H1 (cell line): Measurements from ENCODE around the gene E2F1. TPM values are rescaled to one million over a fixed set of nuclear protein-coding genes. Genes with fewer than 3 reads are reported as not detected.

Source experiments
- CTCF ChIA-PET: fragments of 300-600 bp; sonication (Branson Sonifier 250); formaldehyde crosslinking; loops from one replicate; lab custom pipeline; 2021; ENCODE audit not compliant: partially characterized antibody; lab: Charles Lee
- POLR2A ChIA-PET: fragments of 300-600 bp; sonication (Branson Sonifier 250); formaldehyde crosslinking; loops from one replicate; lab custom pipeline; 2021; ENCODE audit warnings: inconsistent platforms; ENCODE audit not compliant: partially characterized antibody; lab: Charles Lee
- DNase-seq, 2 experiments: peaks; one replicate each; pipeline versions ENCODE4 v3.0.0 to v3.0.0-alpha.2; 2010 to 2022; ENCODE audit warnings: low spot score in 2 of 2, low read depth in 1 of 2, mixed read lengths in 1 of 2
- FAIRE-seq: peaks from 2 replicates; lab custom pipeline; 2011; peaks lifted over from hg19 to GRCh38; lab: Jason Lieb, UNC
- H2AFZ ChIP-seq: 2 replicates; pipeline ENCODE4 v1.8.1; 2012; ENCODE audit warnings: low read length, inconsistent platforms
- H2AK5ac ChIP-seq: 2 replicates; pipeline ENCODE4 v1.6.1; 2013; ENCODE audit warnings: low read depth, low read length
- H2BK120ac ChIP-seq: replicated peaks from 2 replicates; pipeline ENCODE3; 2013; ENCODE audit warnings: low read depth, low read length, inconsistent platforms
- H2BK12ac ChIP-seq: 2 replicates; pipeline ENCODE4 v1.6.1; 2013; ENCODE audit warnings: low read depth, low read length
- H2BK15ac ChIP-seq: 2 replicates; pipeline ENCODE4 v1.6.1; 2013; ENCODE audit warnings: low read length
- H2BK20ac ChIP-seq: 2 replicates; pipeline ENCODE4 v1.6.1; 2013; ENCODE audit warnings: low read length
- H2BK5ac ChIP-seq: 2 replicates; pipeline ENCODE4 v1.6.1; 2013; ENCODE audit warnings: low read depth, low read length
- H3K14ac ChIP-seq: 2 replicates; pipeline ENCODE4 v1.6.1; 2013; ENCODE audit warnings: inconsistent platforms; ENCODE audit not compliant: insufficient read length
- H3K18ac ChIP-seq: 2 replicates; pipeline ENCODE4 v1.6.1; 2013; ENCODE audit warnings: low read length; ENCODE audit errors: extremely low read depth
- H3K23ac ChIP-seq: 2 replicates; pipeline ENCODE4 v1.6.1; 2013; ENCODE audit warnings: inconsistent platforms; ENCODE audit not compliant: insufficient read length
- H3K23me2 ChIP-seq: 2 replicates; pipeline ENCODE4 v1.6.1; 2013; ENCODE audit warnings: low read depth, low read length
- H3K27ac ChIP-seq: 2 replicates; pipeline ENCODE4 v1.6.1; 2011; ENCODE audit warnings: low read depth, low read length, inconsistent platforms
- H3K27me3 ChIP-seq, 4 experiments: replicated peaks in 1 of 4; 1 replicate in 1 of 4; 2 replicates in 3 of 4; pipeline versions ENCODE4 v1.6.1 to v1.8.1; 2011 to 2013; ENCODE audit warnings: low read length in 3 of 4, mild to moderate bottlenecking in 3 of 4, inconsistent platforms in 2 of 4, mixed read lengths in 2 of 4, moderate library complexity in 1 of 4; ENCODE audit not compliant: control insufficient read depth in 3 of 4, insufficient read depth in 3 of 4; ENCODE audit errors: extremely low read depth in 1 of 4
- H3K36me3 ChIP-seq, 4 experiments: 2 replicates each; pipeline versions ENCODE4 v1.6.1 to v1.8.1; 2011 to 2013; ENCODE audit warnings: mild to moderate bottlenecking in 4 of 4, low read length in 3 of 4, moderate library complexity in 2 of 4, control low read depth in 1 of 4, inconsistent platforms in 1 of 4; ENCODE audit not compliant: insufficient read depth in 4 of 4, control insufficient read depth in 2 of 4
- H3K4ac ChIP-seq: replicated peaks from 2 replicates; pipeline ENCODE3; 2013; ENCODE audit warnings: low read length, low read depth, mixed read lengths, inconsistent platforms; ENCODE audit not compliant: insufficient read length
- H3K4me1 ChIP-seq, 4 experiments: replicated peaks in 1 of 4; 1 replicate in 1 of 4; 2 replicates in 3 of 4; pipeline versions ENCODE4 v1.6.1 to v1.8.1; 2011 to 2013; ENCODE audit warnings: low read length in 3 of 4, inconsistent platforms in 2 of 4, mixed read lengths in 1 of 4; ENCODE audit not compliant: insufficient read depth in 4 of 4, control insufficient read depth in 3 of 4
- H3K4me2 ChIP-seq, 2 experiments: 2 replicates each; pipeline versions ENCODE4 v1.6.1 to v1.8.1; 2011 to 2013; ENCODE audit warnings: low read depth in 2 of 2, low read length in 2 of 2, control low read depth in 1 of 2, inconsistent platforms in 1 of 2, mild to moderate bottlenecking in 1 of 2; ENCODE audit not compliant: insufficient read depth in 1 of 2
- H3K4me3 ChIP-seq, 4 experiments: fragments of 200-600, 300-600 bp in 1 of 4; sonication (generic), shearing (Covaris generic), sonication (Bioruptor Twin) in 1 of 4; 2 replicates each; pipeline versions ENCODE4 v1.5.1 to v1.8.1; 2011 to 2016; ENCODE audit warnings: low read length in 4 of 4, low read depth in 3 of 4, control low read depth in 2 of 4, inconsistent platforms in 2 of 4, mild to moderate bottlenecking in 2 of 4, mixed read lengths in 1 of 4, moderate library complexity in 1 of 4; ENCODE audit not compliant: insufficient read depth in 2 of 4; ENCODE audit errors: extremely low read depth in 1 of 4
- H3K56ac ChIP-seq: replicated peaks from 2 replicates; pipeline ENCODE3; 2013; ENCODE audit warnings: low read depth, mild to moderate bottlenecking, mixed read lengths, low read length, inconsistent platforms; ENCODE audit not compliant: insufficient read length
- H3K79me1 ChIP-seq: 2 replicates; pipeline ENCODE4 v1.6.1; 2013; ENCODE audit warnings: low read depth, low read length, control low read depth
- H3K79me2 ChIP-seq, 2 experiments: 2 replicates each; pipeline versions ENCODE4 v1.6.1 to v1.8.1; 2012 to 2013; ENCODE audit warnings: low read length in 2 of 2, mild to moderate bottlenecking in 2 of 2, inconsistent platforms in 1 of 2; ENCODE audit not compliant: insufficient read depth in 2 of 2, control insufficient read depth in 1 of 2
- H3K9ac ChIP-seq, 4 experiments: replicated peaks in 1 of 4; 1 replicate in 1 of 4; 2 replicates in 3 of 4; pipeline versions ENCODE4 v1.6.1 to v1.8.1; 2011 to 2013; ENCODE audit warnings: low read depth in 3 of 4, low read length in 3 of 4, control low read depth in 2 of 4, mild to moderate bottlenecking in 2 of 4, moderate library complexity in 2 of 4, inconsistent platforms in 1 of 4; ENCODE audit errors: extremely low read depth in 1 of 4
- H3K9me3 ChIP-seq, 2 experiments: 2 replicates each; pipeline versions ENCODE4 v1.6.1 to v1.8.1; 2012 to 2013; ENCODE audit warnings: mild to moderate bottlenecking in 2 of 2, moderate library complexity in 2 of 2, control low read depth in 1 of 2, inconsistent platforms in 1 of 2, low read depth in 1 of 2, low read length in 1 of 2, mixed read lengths in 1 of 2; ENCODE audit not compliant: insufficient read depth in 2 of 2
- H4K20me1 ChIP-seq, 2 experiments: replicated peaks in 1 of 2; 2 replicates each; pipeline versions ENCODE3 to v1.8.1; 2011 to 2013; ENCODE audit warnings: inconsistent platforms in 2 of 2, low read length in 2 of 2, mild to moderate bottlenecking in 1 of 2; ENCODE audit not compliant: insufficient read depth in 2 of 2, control insufficient read depth in 1 of 2
- H4K5ac ChIP-seq: 2 replicates; pipeline ENCODE4 v1.6.1; 2013; ENCODE audit warnings: low read length, low read depth, mixed read lengths, inconsistent platforms; ENCODE audit not compliant: insufficient read length
- H4K8ac ChIP-seq: 2 replicates; pipeline ENCODE4 v1.8.0; 2013; ENCODE audit warnings: mild to moderate bottlenecking, moderate library complexity, low read length, inconsistent platforms; ENCODE audit not compliant: insufficient read depth; ENCODE audit errors: extremely low read depth
- H4K91ac ChIP-seq: replicated peaks from 2 replicates; pipeline ENCODE3; 2013; ENCODE audit warnings: low read length, mixed read lengths, inconsistent platforms; ENCODE audit not compliant: insufficient read length
- JUND ChIP-seq: IDR thresholded peaks from 2 replicates; pipeline ENCODE4 v1.6.1; 2011; ENCODE audit warnings: mild to moderate bottlenecking, improper control_type of control experiment, low read length
- KDM5A ChIP-seq: fragments of 200-600 bp; IDR thresholded peaks from 2 replicates; pipeline ENCODE4 v1.7.1; 2012; ENCODE audit warnings: mild to moderate bottlenecking, low read length, inconsistent platforms, mixed read lengths
- SP1 ChIP-seq: IDR thresholded peaks from 2 replicates; pipeline ENCODE4 v1.6.1; 2011; ENCODE audit warnings: low read depth, low read length
- SP4 ChIP-seq: IDR thresholded peaks from 2 replicates; pipeline ENCODE4 v1.6.1; 2012; ENCODE audit warnings: low read length, inconsistent platforms
- TBP ChIP-seq: IDR thresholded peaks from 2 replicates; pipeline ENCODE4 v1.6.1; 2011; ENCODE audit warnings: low read depth, low read length, improper control_type of control experiment
- WGBS, 2 experiments: shearing (Covaris generic) in 1 of 2; methylation state at CpG; one replicate each; pipeline versions ENCODE4 v1.1.6 to v1.1.7; 2013 to 2015; ENCODE audit warnings: low lambda C conversion rate in 2 of 2, mixed read lengths in 2 of 2, inconsistent platforms in 1 of 2, low coverage in 1 of 2, missing lambda C conversion rate in 1 of 2; ENCODE audit not compliant: insufficient replicate concordance in 2 of 2, insufficient coverage in 1 of 2, insufficient read length in 1 of 2; ENCODE audit errors: extremely low coverage in 1 of 2, missing lambda C conversion rate in 1 of 2; 5-methylcytosine and 5-hydroxymethylcytosine counted together
- polyA plus RNA-seq, 7 experiments: library from polyadenylated mRNA; depleted of rRNA in 3 of 7; stranded (reverse) in 5 of 7; unstranded in 2 of 7; fragments of >200 nt in 5 of 7; fragments of 200-250 nt in 2 of 7; gene quantifications; 1 replicate in 5 of 7; 2 replicates in 1 of 7; 4 replicates in 1 of 7; pipeline versions ENCODE4 v1.2.1 to v1.2.3, GENCODE V29; 2011 to 2013; ENCODE audit warnings: missing spikeins in 2 of 7, mixed read lengths in 2 of 7
- total RNA-seq: library from RNA; stranded (reverse); fragmentation: NEBNext Ultra II Directional; extraction: Animal tissue kit (Norgen Biotek cat#: 25700); gene quantifications from 2 replicates; pipeline ENCODE4 v1.2.1, GENCODE V29; 2021
- TF ChIP-seq, protein P1 (sequence below): IDR thresholded peaks from 2 replicates; pipeline ENCODE4 v1.6.1; 2012; ENCODE audit warnings: low read length, inconsistent platforms
- TF ChIP-seq, protein P2 (sequence below): IDR thresholded peaks from 2 replicates; pipeline ENCODE4 v1.6.1; 2011; ENCODE audit warnings: low read depth, mild to moderate bottlenecking, low read length; ENCODE audit not compliant: insufficient read depth

E2F1 gene
- total and polyA plus RNA-seq, 2 of the 8 experiments (the other 6 are each of a cell fraction or from before 2014, with no cell fraction given) = 33.4 to 35.8 TPM

DNA sequence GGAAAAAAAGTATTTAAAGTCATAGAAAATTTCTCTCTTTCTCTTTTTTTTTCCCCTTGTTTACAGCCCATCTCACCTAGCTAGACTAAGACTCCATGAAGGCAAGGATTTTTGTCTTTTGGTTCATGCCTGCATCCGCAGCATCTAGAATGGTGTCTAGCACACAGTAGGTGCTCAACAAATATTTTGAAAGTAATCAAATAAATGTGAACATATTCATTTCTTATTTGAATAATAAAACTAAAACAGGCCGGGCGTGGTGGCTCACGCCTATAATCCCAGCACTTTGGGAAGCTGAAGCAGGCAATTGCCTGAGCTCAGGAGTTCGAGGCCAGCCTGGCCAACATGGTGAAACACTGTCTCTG lies 40.9 kb upstream of the E2F1 start:
- no peak for FAIRE-seq
- Histone ChIP-seq H3K27me3 (no peaks in the 10 kb centered on the region), H2BK12ac (no peak overlapping the region), H3K27ac (no peak overlapping the region), H2BK20ac (no peak overlapping the region), H2AFZ (no peak overlapping the region), H3K79me1 (no peaks in the 10 kb centered on the region), H4K8ac (no peak overlapping the region), H3K23ac (no peak overlapping the region), H3K23me2 (peaks cover 3% of the 10 kb centered on the region; the same call in 1 of the 2 replicates), H3K4me2 (no peak overlapping the region), H4K5ac (no peak overlapping the region), H3K9me3 (no peaks in the 10 kb centered on the region), H3K36me3 (no peaks in the 10 kb centered on the region), H4K20me1 (no peaks in the 10 kb centered on the region), H3K18ac (no peak overlapping the region), H3K14ac (no peak overlapping the region), H2AK5ac (no peak overlapping the region), H4K91ac (no peak overlapping the region), H3K4me3 (no peak overlapping the region), H3K4me1 (no peaks in the 10 kb centered on the region; a peak in 3 of 7 replicates), H3K4ac (no peak overlapping the region), H2BK15ac (no peak overlapping the region), H2BK120ac (no peak overlapping the region), H3K79me2 (no peaks in the 10 kb centered on the region), H3K9ac (no peak overlapping the region), H3K56ac (no peak overlapping the region), H2BK5ac (no peak overlapping the region)
- 88% methylated on average over 5 of the region's 5 CpGs; no CpG with 5 or more reads in 1 of the 2 experiments for WGBS, 2 experiments
- ChIA-PET CTCF (interaction anchor here (0.6 to 1.5 kb wide), 4 partner anchors 41 to 78 kb away, joined by 3 to 6 read pairs (median 3); no protein-coding TSS in a partner anchor), POLR2A (interaction anchor here (0.8 to 1.4 kb wide), 3 partner anchors 11 to 60 kb away, joined by 3 to 6 read pairs (median 3); partner anchors contain the start of gene ACTL10)
- no peak for TF ChIP-seq SP4
- no peak for TF ChIP-seq SP1
- TF ChIP-seq, protein P1, sequence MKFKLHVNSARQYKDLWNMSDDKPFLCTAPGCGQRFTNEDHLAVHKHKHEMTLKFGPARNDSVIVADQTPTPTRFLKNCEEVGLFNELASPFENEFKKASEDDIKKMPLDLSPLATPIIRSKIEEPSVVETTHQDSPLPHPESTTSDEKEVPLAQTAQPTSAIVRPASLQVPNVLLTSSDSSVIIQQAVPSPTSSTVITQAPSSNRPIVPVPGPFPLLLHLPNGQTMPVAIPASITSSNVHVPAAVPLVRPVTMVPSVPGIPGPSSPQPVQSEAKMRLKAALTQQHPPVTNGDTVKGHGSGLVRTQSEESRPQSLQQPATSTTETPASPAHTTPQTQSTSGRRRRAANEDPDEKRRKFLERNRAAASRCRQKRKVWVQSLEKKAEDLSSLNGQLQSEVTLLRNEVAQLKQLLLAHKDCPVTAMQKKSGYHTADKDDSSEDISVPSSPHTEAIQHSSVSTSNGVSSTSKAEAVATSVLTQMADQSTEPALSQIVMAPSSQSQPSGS = no peak
- TF ChIP-seq, protein P2, sequence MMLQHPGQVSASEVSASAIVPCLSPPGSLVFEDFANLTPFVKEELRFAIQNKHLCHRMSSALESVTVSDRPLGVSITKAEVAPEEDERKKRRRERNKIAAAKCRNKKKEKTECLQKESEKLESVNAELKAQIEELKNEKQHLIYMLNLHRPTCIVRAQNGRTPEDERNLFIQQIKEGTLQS = no peak
- TF ChIP-seq JUND = no peak
- TF ChIP-seq KDM5A = no peak
- no peak for TF ChIP-seq TBP
- DNase-seq = no peak
